HUDEP-2 (cell line): ENCODE measurements around the gene GPR84.
"Not testable (repeated sequence)": the region's sequence is repeated elsewhere in the genome, so short reads cannot be mapped to it uniquely, and the experiment has no call there.

Experiments
- DNase-seq, 76 experiments: peaks; one replicate each; lab custom pipeline; 2025; ENCODE audit not compliant: unreplicated experiment in 76 of 76; lab: John Stamatoyannopoulos, UW

The GPR84 gene

DNA sequence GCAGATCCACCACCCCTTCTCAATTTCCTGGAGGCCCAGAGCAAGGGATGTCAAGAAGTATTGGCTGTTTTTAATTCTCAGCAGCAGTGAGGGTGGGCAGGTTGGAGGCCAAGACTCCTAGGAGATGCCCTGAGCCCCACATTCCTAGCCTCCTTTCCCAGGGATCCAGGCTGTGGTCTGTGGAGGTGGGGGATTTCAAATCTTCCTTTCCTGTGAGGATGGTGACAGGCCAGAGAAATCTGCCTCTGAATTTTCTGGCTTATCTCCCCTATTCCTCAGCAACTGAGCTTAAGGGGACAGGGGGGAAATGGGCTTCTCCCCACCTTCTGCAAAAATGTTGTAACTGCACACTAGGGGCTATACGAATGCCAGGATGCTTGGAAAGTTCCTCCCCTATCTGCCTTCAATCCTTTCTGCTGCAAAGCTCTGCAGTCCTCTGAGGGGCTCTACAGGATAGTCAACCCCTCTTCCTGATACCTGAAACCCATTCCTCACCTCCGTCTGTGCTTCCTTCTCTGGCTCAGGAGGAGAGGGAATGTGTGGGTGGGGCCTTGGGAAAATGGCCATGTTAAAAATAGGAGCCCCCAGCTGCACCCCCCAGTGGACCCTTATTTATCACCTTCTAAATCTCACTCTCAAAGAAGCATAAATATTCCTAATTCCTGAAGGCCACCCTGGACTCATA lies 6.6 kb downstream of the GPR84 start:
- no peak for DNase-seq

DNA sequence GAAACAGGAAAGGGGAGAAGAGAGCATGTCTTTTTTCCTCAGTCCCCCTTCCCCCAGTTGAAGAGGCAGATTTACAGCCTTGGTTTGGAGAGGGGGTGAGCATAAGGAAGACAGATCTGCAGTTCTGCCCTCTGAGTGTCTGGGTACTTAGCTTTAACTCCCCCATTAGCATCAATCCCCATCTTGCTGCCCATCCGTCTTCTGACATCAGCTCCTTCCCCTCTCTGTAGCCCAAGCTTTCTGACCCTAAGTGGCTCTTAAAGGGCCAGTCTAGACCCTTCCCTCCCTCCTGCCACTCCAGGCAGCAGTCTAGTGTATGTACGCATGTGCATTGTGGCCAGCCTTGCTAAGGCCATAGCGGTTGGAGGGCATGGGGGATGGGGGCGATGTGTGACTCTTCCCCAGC lies 7.3 kb downstream of the GPR84 start:
- DNase-seq: no peak

- DNase-seq: no peak
These were observed 8.1 kb downstream of the GPR84 start for GRCh38 chr12:54356228-54356627.

GRCh38 chr12:54355104-54355815 lies 9.0 kb downstream of the GPR84 start:
- DNase-seq: no peak

- DNase-seq: not testable (repeated sequence)
These were observed 10.0 kb downstream of the GPR84 start for GRCh38 chr12:54354271-54354670.

- DNase-seq: peak in 2 of 76 experiments; percentile 8 to 14
These were observed 11.1 kb downstream of the GPR84 start for GRCh38 chr12:54352891-54353874.

DNA sequence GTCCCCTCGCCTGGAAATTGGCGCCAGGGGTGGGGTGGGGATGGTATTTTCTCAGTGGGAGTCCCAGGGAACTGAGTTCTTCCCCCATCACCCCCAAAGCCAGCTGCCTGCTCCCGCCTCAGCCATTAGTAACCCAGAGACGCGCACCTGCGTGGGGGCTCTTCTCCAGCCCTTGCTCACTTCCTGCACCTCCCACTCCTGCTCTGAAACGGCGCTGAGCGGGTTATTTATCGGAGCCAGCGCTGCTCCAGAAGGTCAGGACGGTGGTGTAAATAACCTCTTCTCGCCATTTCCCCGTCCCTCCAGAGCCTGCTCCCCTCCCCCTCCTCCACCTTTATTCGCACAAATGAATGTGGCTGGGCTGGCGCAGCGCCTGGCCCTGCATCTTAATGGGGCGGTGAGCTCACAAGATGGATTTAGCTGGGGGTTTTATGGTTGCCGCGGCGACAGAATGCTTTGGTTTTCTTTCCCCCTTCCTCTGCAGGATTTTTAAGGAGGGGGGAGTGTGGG lies 12.2 kb downstream of the GPR84 start:
- DNase-seq: no peak

GRCh38 chr12:54351341-54351740 lies 12.9 kb downstream of the GPR84 start:
- no peak for DNase-seq

DNA sequence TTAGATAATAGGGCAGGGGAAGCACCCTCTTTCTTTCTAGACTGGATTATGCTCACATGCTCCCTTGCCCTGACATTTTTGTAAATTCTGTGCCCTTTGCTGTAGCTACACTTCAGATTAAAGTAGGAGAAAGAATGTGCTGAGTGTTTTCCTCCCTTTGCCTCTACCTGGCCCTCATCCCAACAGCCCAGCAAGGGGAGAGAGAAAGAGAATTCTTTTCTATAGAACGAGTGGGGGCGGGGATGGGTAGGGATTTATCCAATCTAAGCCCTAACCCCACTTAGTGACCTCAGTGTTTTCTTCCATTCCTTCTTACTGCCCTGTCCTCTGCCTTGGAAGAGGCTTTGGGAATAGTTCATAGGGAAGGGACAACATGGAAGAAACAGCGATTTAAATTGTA lies 13.5 kb downstream of the GPR84 start:
- DNase-seq: no peak

- DNase-seq: no peak
These were observed 14.6 kb downstream of the GPR84 start for GRCh38 chr12:54349679-54350078.

GRCh38 chr12:54349036-54349435 lies 15.2 kb downstream of the GPR84 start:
- no peak for DNase-seq

DNA sequence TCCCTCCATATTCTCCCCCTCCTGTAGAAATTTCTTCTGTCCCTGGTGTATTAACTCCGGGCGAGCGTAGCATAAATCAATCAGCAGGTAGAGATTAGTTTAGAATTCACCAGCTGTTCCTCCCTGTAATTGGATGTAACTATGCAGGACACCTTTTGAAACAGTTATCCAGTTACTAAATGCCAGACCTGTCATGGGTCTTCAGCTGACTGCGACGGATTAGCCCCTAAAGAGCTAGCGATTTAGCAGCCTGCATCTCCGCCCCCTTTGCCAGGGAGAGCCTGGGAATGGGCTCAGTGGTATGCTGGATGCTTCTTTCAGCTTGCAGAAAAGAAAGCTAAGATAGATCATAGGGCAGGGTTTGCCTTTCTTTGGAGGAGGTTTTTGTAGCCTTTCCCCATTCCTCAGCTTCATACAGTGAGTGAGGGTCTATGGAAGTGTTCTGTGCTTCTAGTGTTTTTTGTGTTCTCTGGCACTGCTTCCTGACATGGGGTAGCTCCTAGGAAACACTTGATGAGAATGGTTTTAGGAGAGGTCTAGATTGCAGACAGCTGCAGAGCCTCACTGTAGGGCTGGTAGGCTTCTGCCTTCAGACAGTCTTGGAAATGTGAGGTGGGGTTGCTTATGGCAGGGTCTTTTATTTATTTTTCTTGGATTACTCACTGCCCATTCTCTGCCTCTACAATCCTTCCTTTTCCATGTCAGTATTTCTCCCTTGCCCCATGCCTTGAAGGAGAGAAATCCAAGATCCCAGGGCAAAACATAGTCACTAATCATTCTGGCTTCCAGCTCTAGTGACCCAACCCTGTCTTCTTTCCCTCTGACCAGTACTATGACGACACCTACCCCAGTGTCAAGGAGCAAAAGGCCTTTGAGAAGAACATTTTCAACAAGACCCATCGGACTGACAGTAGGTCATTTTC lies 22.6 kb downstream of the GPR84 start:
- DNase-seq: no peak

DNA sequence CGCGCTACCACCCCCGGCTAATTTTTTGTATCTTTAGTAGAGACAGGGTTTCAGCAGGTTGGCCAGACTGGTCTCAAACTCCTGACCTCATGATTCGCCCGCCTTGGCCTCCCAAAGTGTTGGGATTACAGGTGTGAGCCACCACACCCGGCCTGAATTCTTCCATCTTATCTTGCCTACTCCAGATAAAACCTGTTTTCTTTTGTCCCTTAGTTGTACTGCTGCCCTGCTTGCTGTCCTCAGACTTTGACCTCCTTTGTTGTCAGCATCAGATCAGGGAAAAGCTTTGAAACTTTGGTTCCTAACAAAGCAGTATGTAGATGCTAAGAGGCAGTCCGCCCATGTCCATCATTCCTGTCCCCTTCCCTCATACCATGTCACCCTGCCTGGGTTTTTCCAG lies 23.4 kb downstream of the GPR84 start:
- DNase-seq: no peak

- DNase-seq: no peak
These were observed 25.5 kb downstream of the GPR84 start for GRCh38 chr12:54338698-54339296.

DNA sequence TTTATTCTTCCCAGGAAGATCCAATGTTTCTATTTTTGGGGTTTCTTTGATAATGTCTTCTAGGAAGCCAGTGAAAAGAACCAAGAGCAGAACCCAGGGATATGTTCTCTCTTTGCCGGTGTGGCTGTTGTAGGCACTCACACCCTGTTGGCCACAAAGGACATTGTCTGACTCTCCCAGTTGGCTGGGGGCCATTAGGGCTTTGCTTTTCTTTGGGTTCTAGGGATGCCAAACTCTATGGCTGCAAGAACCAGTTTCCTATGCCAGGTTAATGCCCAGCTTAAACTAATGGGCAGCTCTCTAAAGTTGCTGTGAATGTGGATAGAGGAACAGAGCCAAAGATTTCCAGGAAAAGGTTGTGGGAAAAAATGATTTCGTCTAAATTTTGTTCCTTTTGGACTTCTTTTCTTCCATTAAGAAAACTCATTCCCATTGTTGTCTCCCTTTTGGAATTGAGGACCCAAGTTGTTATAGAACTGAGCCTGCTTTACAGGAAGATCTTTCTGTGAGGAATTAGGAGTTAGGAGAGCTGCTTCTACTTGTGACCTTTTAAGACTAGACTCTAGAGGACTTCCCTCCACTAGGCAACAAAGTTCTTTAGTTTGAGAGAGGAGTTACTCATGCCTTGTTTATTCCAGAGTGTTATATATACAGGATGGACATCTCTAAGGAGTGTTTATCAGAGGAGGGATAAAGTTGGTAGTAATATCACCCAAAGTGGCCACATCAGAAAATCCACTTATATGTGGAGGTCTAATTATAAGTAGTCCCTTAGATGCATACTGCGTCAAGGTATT lies 26.2 kb downstream of the GPR84 start:
- peak in 28 of 76 experiments; percentile 4 to 35 (median 12) for DNase-seq

- DNase-seq: peak in 13 of 76 experiments; percentile 4 to 42 (median 18)
These were observed 26.9 kb downstream of the GPR84 start for GRCh38 chr12:54337280-54337842.

GRCh38 chr12:54333420-54334034 lies 30.8 kb downstream of the GPR84 start:
- no peak for DNase-seq

DNA sequence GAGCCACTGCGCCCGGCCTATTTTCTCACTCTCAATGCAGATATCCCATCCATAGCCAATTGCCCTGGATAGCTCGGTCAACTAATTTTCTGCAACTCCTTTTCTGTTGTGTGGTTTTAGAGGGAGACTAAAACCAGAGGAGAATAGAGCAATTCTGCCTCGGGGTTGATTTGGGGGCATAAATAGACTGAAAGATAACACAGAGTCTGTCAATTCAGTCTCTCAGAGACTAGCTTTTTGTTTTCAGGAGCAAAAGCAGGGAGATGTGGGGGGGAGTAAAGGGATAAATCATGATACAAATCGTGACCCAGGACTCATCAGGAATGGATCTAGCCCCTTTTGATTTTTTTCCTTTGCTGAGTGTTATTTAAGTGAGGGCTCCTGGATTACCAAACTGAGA lies 32.8 kb downstream of the GPR84 start:
- DNase-seq: no peak
